ENCODE results near the gene PTPN4. TPM values are rescaled to one million over a fixed set of nuclear protein-coding genes. Genes with fewer than 3 reads are reported as not detected.

Gene PTPN4
- total RNA-seq, 2 experiments from 2014 or later, result 49.3 to 50.6 TPM

GRCh38 chr2:119755906-119756305 lies 3.8 kb upstream of the PTPN4 start:
- H3K4me3 ChIP-seq (ENCODE audit: low read depth, low read length, poor library complexity, severe bottlenecking), result no peak overlapping the region
- H3K36me3 ChIP-seq (ENCODE audit: insufficient read depth, low read length), result no peaks in the 10 kb centered on the region
- intact Hi-C loops (cut with micrococcal nuclease; ENCODE audit: unreplicated experiment), result loop anchor here (5.0 kb wide), 1 partner anchor 466 kb away; the partner anchor contains the start of gene TMEM185B
- H2AFZ ChIP-seq (ENCODE audit: low read length), result no peak overlapping the region
- ChIA-PET CTCF (ENCODE audit: unreplicated experiment) (interaction anchor here (0.6 kb wide), 1 partner anchor 118 kb away, joined by 3 read pairs; no protein-coding TSS in a partner anchor), POLR2A (interaction anchor here (0.5 to 2.1 kb wide), 7 partner anchors 10 to 438 kb away, joined by 3 to 5 read pairs (median 4); no protein-coding TSS in a partner anchor)
- no peak overlapping the region for H3K4me2 ChIP-seq (ENCODE audit: low read length)
- H3K79me2 ChIP-seq (ENCODE audit: insufficient read depth, low read depth, low read length), result peaks cover 8% of the 10 kb centered on the region
- peaks cover 7% of the 10 kb centered on the region for H3K4me1 ChIP-seq (ENCODE audit: insufficient read depth, low read length, poor library complexity, severe bottlenecking)
- BruUV-seq (replicated peaks), result no TSS peak
- H4K20me1 ChIP-seq (ENCODE audit: insufficient read depth, low read length), result no peaks in the 10 kb centered on the region
- DNase-seq (ENCODE audit: low spot score), result no peak
- TF ChIP-seq EZH2phosphoT487 (IDR thresholded peaks at IDR 0.05; ENCODE audit: borderline replicate concordance, low read depth, low read length) (no peak), CTCF (conservative IDR thresholded peaks at IDR 0.05; ENCODE audit: low read length) (no peak)
- H3K9me2 ChIP-seq (ENCODE audit: insufficient read depth, low read length), result no peaks in the 10 kb centered on the region
- no peak overlapping the region for H3K27ac ChIP-seq (ENCODE audit: low read depth, low read length, poor library complexity, severe bottlenecking)
- H3K9me3 ChIP-seq (ENCODE audit: low read length), result no peaks in the 10 kb centered on the region

- Histone ChIP-seq H3K36me3 (ENCODE audit: insufficient read depth, low read length) (no peaks in the 10 kb centered on the region), H3K9me2 (ENCODE audit: insufficient read depth, low read length) (no peaks in the 10 kb centered on the region), H3K27ac (ENCODE audit: low read depth, low read length, poor library complexity, severe bottlenecking) (no peak overlapping the region), H3K4me3 (ENCODE audit: low read depth, low read length, poor library complexity, severe bottlenecking) (no peak overlapping the region), H3K79me2 (ENCODE audit: insufficient read depth, low read depth, low read length) (peaks cover 17% of the 10 kb centered on the region), H4K20me1 (ENCODE audit: insufficient read depth, low read length) (peaks cover 5% of the 10 kb centered on the region; the same call in 1 of the 2 replicates), H3K9me3 (ENCODE audit: low read length) (no peaks in the 10 kb centered on the region), H3K4me1 (ENCODE audit: insufficient read depth, low read length, poor library complexity, severe bottlenecking) (peaks cover 7% of the 10 kb centered on the region), H3K4me2 (ENCODE audit: low read length) (no peak overlapping the region), H2AFZ (ENCODE audit: low read length) (no peak overlapping the region)
- ChIA-PET CTCF (ENCODE audit: unreplicated experiment) (no interaction called here), POLR2A (interaction anchor here (0.9 to 1.4 kb wide), 5 partner anchors 9 to 419 kb away, joined by 3 to 4 read pairs (median 4); no protein-coding TSS in a partner anchor)
- BruUV-seq (replicated peaks), result no TSS peak
- TF ChIP-seq CTCF (conservative IDR thresholded peaks at IDR 0.05; ENCODE audit: low read length) (no peak), EZH2phosphoT487 (IDR thresholded peaks at IDR 0.05; ENCODE audit: borderline replicate concordance, low read depth, low read length) (no peak)
- DNase-seq (ENCODE audit: low spot score), result no peak
- intact Hi-C loops (cut with micrococcal nuclease; ENCODE audit: unreplicated experiment), result loop anchor here (5.0 kb wide), 1 partner anchor 465 kb away; the partner anchor contains the start of gene TMEM185B
Measured at GRCh38 chr2:119756837-119757236, 2.9 kb upstream of the PTPN4 start.

- BruUV-seq (replicated peaks), result TSS peak; percentile 84
- Histone ChIP-seq H3K27ac (ENCODE audit: low read depth, low read length, poor library complexity, severe bottlenecking) (peak overlapping the region; percentile 52), H3K79me2 (ENCODE audit: insufficient read depth, low read depth, low read length) (peaks cover 38% of the 10 kb centered on the region), H3K9me3 (ENCODE audit: low read length) (no peaks in the 10 kb centered on the region), H3K4me2 (ENCODE audit: low read length) (peak overlapping the region; percentile 69), H3K4me3 (ENCODE audit: low read depth, low read length, poor library complexity, severe bottlenecking) (peak overlapping the region; percentile 95), H3K9me2 (ENCODE audit: insufficient read depth, low read length) (no peaks in the 10 kb centered on the region), H2AFZ (ENCODE audit: low read length) (peak overlapping the region; percentile 97), H3K36me3 (ENCODE audit: insufficient read depth, low read length) (no peaks in the 10 kb centered on the region), H4K20me1 (ENCODE audit: insufficient read depth, low read length) (peaks cover 21% of the 10 kb centered on the region), H3K4me1 (ENCODE audit: insufficient read depth, low read length, poor library complexity, severe bottlenecking) (peaks cover 19% of the 10 kb centered on the region)
- ChIA-PET POLR2A (interaction anchor here (0.6 to 2.6 kb wide), 9 partner anchors 10 to 417 kb away, joined by 3 to 23 read pairs (median 3); partner anchors contain the start of gene TMEM177), CTCF (ENCODE audit: unreplicated experiment) (interaction anchor here (1.7 kb wide), 1 partner anchor 416 kb away, joined by 4 read pairs; no protein-coding TSS in a partner anchor)
- DNase-seq (ENCODE audit: low spot score), result no peak
- no peak for TF ChIP-seq EZH2phosphoT487 (IDR thresholded peaks at IDR 0.05; ENCODE audit: borderline replicate concordance, low read depth, low read length)
- TF ChIP-seq CTCF (conservative IDR thresholded peaks at IDR 0.05; ENCODE audit: low read length), result no peak
- intact Hi-C loops (cut with micrococcal nuclease; ENCODE audit: unreplicated experiment), result loop anchor here (1.0 to 5.0 kb wide), 4 partner anchors 56 to 463 kb away; partner anchors contain the start of genes EPB41L5 and TMEM185B
Measured at GRCh38 chr2:119758881-119759450, 756 bp upstream of the PTPN4 start.

Measured in OCI-LY7 (cell line).